NK-92 treated with Interleukin-12 subunit alpha and Interleukin-12 subunit beta, amount 100 ng/mL, for 24 hours (cell line): Measurements from ENCODE around the gene SALL3.
"Not testable (repeated sequence)": the region's sequence is repeated elsewhere in the genome, so short reads cannot be mapped to it uniquely, and the experiment has no call there.

ENCODE experiments used
- DNase-seq: peaks from one replicate; lab custom pipeline; 2025; lab: John Stamatoyannopoulos, UW

SALL3 gene

DNA sequence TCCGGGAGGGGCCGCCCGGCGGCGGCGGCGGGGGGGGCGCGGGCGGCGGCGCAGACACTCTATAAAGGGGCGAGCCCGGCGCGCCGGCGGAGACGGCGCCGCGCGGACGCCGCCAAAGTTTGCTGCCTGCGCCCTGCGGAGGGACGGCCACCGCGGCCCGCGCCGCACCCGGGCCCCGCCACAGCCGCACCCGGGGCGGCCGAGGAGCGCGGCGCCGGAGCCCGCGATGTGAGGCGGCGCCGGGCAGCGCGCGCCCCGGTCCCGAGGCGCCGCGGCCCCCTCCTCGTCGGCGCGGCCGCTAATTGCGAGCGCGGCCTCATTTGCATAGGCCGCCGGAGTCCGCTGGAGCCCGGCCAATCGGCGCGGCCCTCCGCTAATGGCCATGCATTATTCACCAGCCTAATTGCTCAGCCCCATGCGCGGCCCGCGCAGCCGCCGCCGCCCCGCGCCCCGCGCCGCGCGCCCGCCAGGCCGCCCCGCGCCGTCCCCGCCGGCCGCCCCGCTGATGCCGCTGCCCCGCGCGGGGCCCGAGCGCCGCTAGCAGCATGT lies at the start of gene SALL3:
Gene SALL3 (plus strand): TSS at position 89 of the 549 bp plus-strand sequence. CDS start 457 bp downstream, at position 546.
- no peak for DNase-seq

DNA sequence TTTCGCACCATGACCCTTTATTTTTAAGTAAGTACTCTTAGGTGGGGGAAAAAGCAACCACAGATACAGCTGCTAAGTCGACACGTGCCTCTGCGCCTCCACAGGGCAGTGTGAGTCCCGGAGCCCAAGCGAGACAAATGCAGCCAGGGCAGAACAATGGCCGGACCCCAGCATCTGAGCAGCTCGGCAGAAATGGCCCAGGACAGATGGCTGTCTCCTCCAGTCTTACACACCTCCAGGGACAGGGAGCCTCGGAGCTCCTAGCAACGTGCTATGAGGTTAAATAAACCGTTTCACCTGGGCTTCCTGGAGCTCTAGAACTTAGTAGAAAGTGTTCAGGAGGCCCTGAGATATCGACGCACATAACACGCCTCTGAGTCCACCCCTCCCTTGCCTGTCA lies 47.3 kb upstream of the SALL3 start:
- DNase-seq: no peak

DNA sequence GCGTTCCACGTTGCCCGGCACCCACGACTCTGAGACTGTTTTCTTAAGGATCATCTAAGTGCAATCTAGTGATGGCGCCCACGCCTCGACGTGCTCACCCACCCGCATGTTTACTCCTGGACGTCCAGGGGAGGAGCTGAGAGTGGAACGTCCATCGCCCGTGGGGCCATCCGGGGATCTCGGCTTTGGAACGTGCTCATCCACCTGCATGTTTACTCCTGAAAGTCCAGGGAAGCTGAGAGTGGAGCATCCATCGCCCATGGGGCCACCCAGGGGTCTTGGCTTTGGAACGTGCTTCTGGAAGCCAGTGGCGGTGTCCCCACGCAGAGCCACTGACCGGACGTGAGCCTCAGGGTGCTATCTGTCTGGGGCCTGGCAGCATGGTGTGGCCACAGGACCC lies 45.6 kb upstream of the SALL3 start:
- no peak for DNase-seq

DNA sequence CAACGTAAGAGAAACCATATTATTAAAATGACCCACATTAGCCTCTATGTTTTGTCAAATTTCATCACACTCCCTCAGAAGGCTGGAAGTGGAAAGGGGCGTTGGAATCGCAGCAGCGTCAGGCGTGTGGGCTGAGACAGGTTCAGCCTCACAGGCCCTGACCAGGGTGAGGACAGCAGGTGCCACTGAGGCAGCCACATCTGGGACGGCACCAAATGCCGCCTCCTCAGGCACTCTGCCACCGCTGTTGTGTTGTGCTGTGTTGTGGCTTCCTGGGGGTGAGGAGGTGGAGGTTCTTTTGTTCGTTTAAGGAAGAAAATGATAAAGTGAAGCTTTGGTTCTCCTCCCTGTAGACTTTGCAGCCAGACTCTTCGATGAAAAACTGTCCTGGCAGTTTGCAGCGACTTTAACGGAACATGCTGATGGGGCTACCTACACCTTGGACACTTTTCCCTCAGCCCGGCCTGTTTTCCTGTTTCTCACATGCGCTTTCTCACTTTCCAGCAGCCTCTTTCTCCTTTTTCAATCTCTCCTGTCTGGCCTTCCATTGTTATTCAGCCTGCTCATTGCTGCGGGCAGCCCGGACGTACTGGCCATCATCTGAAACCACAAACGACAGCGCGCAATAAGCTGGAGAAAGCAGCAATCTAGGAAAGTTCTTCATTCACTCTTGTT lies 44.9 kb upstream of the SALL3 start:
- no peak for DNase-seq

DNA sequence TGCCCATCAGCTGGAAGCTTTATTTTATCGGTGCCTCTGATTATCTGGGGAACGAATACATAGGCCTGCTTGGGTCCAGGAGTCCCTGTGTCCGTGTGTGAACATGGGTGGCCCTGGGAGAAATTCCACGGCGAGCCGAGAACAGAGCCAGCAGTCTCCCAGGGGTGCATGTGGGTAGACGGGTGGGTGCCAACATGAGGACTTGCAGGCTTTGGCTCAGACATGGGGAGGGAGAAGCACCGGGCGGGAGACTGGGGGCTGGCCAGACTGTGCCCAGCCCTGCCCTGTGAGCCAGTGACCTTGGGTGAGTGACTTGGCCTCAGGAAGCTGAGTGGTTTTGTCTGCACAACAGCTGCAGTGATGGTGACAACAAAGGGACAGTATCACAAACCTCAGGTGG lies 44.2 kb upstream of the SALL3 start:
- DNase-seq: no peak

DNA sequence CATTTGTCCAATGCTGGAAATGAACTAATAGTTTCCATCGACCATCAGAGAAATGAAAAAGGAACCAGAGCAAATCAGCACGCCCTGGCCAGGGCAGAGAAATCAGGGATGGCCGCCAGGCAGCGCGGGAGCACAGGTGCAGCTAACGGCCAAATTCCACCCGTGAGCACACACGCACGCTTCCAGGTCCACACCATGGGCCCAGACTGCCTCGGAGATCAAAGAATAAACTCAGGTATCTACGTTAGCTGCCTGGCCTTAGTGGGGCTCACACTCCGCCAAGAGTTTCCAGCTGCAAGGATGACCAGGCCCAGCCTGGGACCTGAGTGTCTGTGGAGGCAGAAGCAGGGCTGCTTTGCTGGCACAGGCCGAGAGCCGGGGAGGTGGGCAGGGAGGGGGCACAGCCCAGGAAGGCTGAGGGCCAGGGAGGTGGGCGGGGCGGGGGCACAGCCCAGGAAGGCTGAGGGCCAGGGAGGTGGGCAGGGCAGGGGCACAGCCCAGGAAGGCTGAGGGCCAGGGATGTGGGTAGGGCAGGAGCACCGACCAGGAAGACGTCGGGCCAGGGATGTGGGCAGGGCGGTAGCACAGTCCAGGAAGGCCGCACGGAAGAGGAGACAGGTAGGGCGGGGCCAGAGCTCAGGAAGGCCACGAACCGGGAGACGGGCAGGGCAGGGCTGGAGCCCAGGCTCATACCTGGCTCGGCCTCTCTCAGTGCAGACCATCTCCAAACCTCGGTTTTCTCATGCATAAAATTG lies 43.2 kb upstream of the SALL3 start:
- no peak for DNase-seq

DNA sequence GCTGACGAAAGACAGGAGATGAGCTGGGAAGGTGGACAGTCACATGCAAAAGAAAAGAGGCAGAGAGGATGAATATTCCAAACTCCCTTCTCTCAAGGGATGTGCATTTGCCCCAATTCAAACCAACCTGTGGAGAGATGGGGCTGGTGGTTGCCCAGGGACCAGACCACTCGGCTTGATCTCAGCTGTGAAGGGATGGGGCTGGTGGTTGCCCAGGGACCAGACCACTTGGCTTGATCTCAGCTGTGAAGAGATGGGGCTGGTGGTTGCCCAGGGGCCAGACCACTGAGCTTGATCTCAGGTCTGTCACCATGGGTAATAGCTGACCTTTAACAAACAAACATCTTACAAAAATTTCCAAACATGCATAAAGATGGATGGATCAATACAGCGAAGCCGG lies 42.5 kb upstream of the SALL3 start:
- DNase-seq: no peak

DNA sequence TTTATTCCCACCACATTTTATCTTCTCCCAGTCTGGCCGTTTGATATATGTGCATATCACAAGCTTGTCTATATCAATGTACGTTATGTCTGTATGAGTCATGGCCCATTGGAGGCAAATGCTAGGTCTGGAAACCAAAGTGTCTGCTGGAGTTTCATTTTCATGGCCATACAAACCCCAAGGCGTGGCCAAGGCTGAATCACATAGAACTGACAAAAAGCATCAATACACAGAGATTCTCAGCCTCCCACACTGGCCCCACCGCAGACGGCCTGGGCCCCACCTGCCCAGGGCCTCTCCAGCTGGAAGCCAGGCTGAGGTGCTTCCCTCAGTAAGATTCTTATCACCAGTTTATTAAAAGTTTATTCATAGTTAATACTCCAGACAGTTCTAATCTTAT lies 40.5 kb upstream of the SALL3 start:
- peak; percentile 43 for DNase-seq

DNA sequence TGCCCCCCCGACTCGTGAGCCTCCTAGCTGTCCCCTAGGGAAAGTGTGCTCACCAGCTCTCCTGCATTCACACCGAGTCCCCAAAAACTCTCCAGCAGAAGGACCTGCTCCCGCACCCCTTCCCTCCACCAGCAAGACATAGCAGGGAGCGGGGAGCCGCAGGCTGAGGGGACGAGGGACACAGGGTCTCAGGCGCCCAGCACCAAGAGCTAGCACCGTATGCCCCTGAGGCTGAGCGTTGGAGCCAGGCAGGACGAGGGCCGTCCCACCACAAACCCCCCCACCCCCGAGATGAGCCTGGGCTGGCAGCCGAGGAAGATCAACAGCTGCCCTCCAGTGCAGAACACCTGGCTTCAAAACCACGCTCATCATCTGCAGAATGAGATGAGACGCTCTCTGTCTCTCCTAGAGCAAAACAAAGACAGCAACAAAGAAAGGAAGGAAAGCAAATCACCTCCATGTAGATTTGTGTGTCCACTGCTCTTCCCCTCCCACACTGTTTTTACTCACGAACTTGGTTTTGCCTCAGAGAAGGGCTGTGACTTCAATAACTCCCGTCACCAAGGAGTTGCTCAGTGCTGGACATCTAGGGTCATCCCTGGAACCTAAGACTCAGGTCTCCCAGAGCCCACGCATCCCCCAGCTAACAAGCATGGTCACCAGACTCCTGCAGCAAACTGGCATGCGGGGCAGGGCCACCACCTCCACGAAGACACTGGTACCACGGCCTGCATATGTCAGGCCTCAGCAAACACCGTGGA lies 39.7 kb upstream of the SALL3 start:
- DNase-seq: no peak

DNA sequence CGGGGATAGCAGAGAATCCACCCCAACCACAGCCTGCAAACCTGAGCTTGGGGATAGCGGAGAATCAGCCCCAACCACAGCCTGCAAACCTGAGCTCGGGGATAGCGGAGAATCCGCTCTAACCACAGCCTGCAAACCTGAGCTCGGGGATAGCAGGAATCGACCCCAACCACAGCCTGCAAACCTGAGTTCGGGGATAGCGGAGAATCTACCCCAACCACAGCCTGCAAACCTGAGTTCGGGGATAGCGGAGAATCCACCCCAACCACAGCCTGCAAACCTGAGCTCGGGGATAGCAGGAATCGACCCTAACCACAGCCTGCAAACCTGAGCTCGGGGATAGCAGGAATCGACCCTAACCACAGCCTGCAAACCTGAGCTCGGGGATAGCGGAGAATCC lies 37.4 kb upstream of the SALL3 start:
- not testable (repeated sequence) for DNase-seq

DNA sequence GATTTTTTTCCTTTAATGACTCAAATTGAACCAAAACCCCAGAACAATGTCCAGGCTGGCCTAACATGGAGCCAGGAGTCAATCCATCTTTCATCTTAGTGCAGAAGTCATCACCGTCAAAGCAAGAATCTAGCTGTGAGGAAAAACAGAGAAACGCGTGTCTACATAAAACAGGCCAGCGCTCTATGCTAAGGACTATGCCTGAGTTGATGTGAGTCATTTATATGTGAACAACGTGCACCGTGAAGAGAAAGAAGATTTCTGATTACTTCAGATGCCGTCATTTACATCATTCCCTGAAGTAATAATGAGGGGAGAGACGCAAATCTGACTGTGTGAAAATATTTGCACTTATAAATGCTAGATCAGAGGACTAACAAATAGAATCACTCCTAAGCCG lies 34.0 kb upstream of the SALL3 start:
- DNase-seq: no peak

DNA sequence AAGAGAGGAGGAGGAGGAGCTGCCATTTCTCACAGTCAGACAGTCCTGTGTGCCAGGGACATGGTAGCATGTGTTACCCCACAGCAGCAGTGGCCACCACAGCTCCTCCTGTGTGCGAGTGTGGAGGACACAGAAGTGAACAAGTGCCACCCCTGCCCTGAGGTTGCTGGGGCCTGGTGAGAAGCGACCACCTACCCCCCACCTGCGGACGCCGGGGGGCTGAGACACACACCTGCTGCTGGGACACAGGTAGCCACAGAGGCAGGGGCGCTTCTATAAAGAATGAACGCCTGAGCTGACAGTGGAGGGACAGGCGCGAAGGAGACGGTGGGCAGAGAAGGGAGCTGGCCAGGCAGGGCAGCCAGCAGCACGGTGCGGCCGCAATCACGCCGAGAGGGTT lies 32.3 kb upstream of the SALL3 start:
- no peak for DNase-seq

DNA sequence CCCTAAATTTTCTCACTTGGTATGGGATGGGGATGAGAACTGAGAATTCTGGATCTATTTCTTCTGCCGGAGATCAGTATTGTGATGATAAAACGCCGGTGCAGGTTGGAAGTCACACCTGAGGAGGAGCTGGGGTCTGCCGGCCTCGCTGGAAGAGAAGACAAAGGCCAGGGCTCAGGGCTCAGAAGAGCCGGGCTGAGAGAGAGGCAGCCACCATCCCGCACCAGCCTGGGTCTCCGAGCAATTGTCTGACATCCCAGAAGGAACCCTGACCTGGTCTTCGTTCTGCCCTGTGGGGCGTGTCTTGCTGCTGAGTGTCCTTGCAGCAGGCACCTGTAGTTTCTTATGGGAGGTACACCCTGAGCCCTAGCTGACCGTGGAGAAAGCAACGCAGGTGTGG lies 31.4 kb upstream of the SALL3 start:
- DNase-seq: no peak

DNA sequence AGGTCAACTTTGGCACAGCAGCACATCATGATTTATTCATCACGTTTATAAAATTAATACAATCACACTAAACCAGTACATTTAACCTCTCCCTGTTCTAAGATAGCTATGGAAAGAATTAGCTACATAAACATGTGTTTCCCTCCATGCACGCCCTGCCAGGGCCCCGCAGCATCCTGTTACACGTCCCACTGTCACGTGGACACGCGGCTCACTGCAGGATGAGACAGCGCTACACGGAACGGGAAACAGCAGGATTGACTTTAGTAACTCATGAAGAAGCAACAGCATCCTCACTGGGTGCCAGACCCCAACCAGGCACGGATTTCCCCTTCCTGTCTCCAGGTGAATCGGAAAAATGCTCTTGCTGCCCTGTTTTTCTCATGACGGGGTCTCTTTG lies 30.9 kb upstream of the SALL3 start:
- DNase-seq: no peak

DNA sequence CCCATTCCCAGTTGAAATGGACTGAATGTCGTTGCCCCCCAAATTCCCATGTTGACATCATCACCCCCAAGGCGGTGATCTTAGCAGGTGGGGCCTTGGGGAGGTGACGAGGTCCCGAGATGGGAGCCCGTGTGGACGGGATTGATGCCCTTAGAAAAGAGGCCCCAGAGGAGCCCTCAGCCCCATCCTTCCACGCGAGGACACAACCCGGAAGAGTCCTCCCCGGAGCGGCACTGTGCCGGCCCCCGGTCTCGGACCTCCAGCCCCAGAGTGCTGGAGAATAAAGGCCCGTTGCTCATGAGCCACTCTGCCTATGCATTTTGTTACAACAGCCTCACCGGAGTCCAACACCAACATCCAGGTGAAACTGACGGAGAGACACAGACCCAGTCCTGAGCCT lies 30.4 kb upstream of the SALL3 start:
- DNase-seq: no peak

DNA sequence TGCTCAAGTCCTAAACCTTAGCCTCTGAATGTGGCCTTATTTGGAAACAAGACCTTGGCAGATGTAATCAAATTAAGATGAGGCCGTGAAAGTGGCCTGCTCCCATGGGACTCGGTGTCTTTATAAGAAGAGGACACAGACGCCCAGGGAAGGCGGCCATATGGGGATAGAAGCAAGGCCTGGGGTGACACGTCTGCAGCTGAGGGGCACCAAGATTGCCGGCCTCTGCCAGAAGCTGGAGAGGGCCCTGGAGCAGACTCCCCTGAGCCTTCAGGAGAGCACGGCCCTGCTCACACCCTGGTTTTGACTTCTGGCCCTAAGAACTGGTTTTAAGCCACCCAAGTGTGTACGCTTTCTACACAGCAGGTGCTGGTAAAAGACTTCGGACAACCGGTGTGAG lies 29.2 kb upstream of the SALL3 start:
- DNase-seq: no peak

DNA sequence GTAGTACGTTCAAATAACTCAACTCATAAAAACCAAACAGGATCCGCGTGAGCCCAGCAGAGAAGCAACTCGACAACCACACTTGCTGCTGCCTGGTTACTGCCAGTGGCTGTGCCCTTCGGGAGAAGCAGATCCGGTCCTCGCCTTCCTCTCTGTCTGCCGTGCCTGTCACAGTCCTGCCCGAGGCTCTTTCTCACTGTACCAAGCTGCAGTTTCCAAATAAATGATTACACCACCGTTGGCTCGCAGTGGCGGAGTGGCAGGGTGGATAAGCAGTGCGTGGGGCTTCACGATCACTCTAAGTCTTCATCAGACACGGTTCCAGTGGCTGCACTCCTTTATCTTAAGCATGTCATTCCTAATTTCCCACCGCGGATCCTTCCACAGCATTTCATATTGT lies 26.1 kb upstream of the SALL3 start:
- no peak for DNase-seq

DNA sequence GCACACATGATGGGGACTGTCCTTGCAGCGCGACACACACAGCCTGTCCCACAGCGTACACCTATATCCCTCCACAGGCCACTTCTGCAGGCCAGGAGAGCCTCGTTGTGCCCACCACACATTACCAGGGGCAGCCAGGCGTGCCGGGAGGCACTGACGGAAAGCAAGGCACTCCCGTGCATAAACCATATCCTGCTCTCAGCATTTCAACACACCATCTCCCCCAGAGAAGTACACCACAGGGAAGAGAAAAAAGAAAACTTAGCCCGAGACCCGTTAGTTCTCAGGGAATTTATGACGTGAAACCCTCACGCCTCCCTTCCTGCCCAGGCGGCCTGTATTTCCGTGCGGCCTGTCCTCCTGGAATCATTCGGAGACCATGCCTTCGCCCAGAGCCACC lies 24.6 kb upstream of the SALL3 start:
- DNase-seq: no peak

DNA sequence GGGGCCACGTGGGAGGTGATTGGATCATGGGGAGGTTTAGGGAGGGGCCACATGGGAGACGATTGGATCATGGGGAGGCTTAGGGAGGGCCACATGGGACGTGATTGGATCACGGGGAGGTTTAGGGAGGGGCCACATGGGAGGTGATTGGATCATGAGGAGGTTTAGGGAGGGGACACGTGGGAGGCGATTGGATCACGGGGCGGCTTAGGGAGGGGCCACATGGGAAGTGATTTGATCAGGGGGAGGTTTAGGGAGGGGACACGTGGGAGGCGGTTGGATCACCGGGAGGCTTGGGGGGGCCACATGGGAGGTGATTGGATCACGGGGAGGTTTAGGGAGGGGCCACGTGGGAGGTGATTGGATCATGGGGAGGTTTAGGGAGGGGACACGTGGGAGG lies 22.5 kb upstream of the SALL3 start:
- no peak for DNase-seq

DNA sequence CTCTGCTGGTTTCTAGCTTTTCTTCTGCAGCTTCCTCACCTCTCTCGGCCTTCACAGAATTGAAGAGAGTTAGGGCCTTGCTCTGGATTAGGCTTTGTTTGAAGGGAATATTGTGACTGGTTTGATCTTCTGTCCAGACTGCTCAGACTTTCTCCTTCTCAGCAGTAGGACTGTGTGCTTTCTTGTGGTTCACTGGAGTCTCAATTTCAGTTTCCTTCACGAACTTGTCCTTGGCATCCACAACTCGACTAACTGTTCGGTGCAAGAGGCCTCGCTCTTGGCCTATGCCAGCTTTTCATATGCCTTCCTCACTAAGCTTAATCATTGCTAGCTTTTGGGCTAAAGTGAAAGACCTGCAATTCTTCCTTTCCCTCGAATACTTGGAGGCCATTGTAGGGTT lies 18.9 kb upstream of the SALL3 start:
- no peak for DNase-seq

DNA sequence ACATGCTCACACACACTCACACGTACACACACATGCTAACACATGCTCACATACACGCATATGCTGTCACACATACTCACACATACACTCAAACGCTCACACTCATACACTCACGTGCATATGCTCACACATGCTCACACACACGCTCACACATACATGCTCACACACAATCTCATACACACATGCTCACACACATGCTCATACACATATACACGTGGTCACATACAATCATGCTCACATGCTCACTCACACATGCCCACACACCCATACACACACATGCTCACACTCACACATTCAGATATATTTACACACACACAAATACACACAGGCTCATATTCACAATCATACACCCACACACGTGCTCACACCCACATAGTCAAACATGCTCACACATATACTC lies 17.5 kb upstream of the SALL3 start:
- DNase-seq: no peak

DNA sequence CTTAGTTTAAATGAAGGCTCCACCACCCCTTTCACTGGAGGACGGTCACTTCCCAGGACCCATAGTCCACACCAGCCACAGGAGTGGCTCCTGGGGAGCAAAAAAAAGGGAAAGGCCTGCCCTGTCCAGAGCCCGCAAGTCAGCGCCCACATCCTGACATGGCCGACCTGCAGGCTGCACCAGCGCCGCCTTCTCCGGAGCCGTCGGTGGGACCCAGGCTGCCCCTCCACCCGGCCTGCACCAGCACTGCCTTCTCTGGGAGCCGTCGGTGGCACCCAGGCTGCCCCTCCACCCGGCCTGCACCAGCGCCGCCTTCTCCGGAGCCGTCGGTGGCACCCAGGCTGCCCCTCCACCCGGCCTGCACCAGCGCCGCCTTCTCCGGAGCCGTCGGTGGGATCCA lies 14.9 kb upstream of the SALL3 start:
- DNase-seq: not testable (repeated sequence)

DNA sequence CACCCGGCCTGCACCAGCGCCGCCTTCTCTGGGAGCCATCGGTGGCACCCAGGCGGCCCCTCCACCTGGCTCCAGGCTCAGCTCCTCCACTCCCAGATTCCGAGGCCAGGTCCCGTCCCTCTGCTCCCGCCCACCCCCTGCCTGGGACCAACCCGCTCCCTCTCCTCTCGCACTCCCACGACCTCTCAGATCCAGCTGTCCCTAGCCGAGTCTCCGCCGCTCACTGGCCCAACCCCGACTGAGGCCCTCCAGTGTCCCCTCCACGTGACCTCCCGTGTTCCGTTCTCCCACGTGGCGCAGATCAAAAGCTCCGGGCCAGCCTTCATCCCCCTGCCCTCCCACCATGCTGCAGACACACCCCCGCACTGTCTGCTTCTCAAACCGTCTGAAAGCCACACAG lies 14.4 kb upstream of the SALL3 start:
- no peak for DNase-seq
